ENCODE data around the gene OR1K1.
A peak's percentile ranks its signal among the peaks of the same experiment; 100 is the strongest.
"Not testable (repeated sequence)": the region's sequence is repeated elsewhere in the genome, so short reads cannot be mapped to it uniquely, and the experiment has no call there.

The OR1K1 gene

DNA sequence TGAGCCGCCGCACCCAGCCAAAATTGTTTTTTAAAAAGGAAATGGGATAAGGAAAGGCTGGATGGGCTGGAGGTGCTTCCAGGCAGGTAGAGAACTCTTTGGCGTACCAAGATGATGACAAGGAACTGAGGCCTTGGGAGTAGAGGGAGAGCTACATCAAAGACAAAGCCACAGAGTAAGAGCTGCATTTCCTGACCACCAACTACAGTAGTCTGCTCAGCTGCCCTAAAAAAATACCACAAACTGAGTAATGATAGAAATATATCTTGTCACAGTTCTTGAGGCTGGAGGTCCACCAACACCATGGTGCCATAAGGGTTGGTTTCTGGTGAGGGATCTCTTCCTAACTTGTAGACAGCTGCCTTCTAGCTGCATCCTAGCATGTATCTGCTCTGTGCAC lies 8.2 kb downstream of the OR1K1 start:
- Histone ChIP-seq H2AFZ (ENCODE audit: low read depth, low read length) (no peak overlapping the region), H3K4me3 (ENCODE audit: insufficient read depth in 1 of 2, low read depth in 1 of 2, low read length in 2 of 2) (no peak overlapping the region), H3K9ac (ENCODE audit: low read length) (peak overlapping the region; percentile 5), H2BK120ac (ENCODE audit: low read depth, low read length) (no peak overlapping the region), H4K8ac (ENCODE audit: low read length) (no peak overlapping the region), H2AK5ac (ENCODE audit: low read length, severe bottlenecking) (no peak overlapping the region), H2BK15ac (ENCODE audit: low read depth, poor library complexity, severe bottlenecking) (no peak overlapping the region), H3K27me3 (ENCODE audit: control insufficient read depth in 1 of 2, insufficient read depth in 1 of 2, low read length in 2 of 2) (no peaks in the 10 kb centered on the region), H3K27ac (ENCODE audit: low read length, poor library complexity, severe bottlenecking) (no peak overlapping the region), H3K9me3 (ENCODE audit: control insufficient read depth, low read length) (peaks cover 16% of the 10 kb centered on the region), H2BK12ac (ENCODE audit: low read length in 2 of 2) (no peak overlapping the region), H3K4me2 (ENCODE audit: low read length, poor library complexity, severe bottlenecking) (no peak overlapping the region), H3K4ac (ENCODE audit: low read depth in 1 of 2, low read length in 2 of 2) (no peak overlapping the region), H3K4me1 (ENCODE audit: control insufficient read depth, insufficient read depth, low read depth, low read length) (no peaks in the 10 kb centered on the region), H3K18ac (ENCODE audit: low read depth in 1 of 2, low read length in 2 of 2) (no peak overlapping the region), H2BK5ac (ENCODE audit: low read depth, low read length, poor library complexity, severe bottlenecking) (no peak overlapping the region), H3K14ac (ENCODE audit: low read length in 2 of 2) (no peak overlapping the region), H4K91ac (ENCODE audit: low read length) (no peak overlapping the region), H3K36me3 (ENCODE audit: control insufficient read depth in 1 of 2, insufficient read depth in 2 of 2, low read depth in 1 of 2, low read length in 2 of 2) (no peaks in the 10 kb centered on the region), H3K79me1 (replicated peaks; ENCODE audit: low read length, poor library complexity, severe bottlenecking) (no peaks in the 10 kb centered on the region), H3K23ac (ENCODE audit: low read length in 2 of 2) (no peak overlapping the region)
- no peak for DNase-seq
- WGBS = 92% methylated on average over 3 of the region's 3 CpGs

- 77% methylated on average over 6 of the region's 7 CpGs for WGBS
- not testable (repeated sequence) for H3K18ac ChIP-seq (ENCODE audit: low read depth in 1 of 2, low read length in 2 of 2); H3K4me2 ChIP-seq (ENCODE audit: low read length, poor library complexity, severe bottlenecking); H3K4ac ChIP-seq (ENCODE audit: low read depth in 1 of 2, low read length in 2 of 2); DNase-seq; H2BK120ac ChIP-seq (ENCODE audit: low read depth, low read length); H2AFZ ChIP-seq (ENCODE audit: low read depth, low read length); H3K36me3 ChIP-seq (ENCODE audit: control insufficient read depth in 1 of 2, insufficient read depth in 2 of 2, low read depth in 1 of 2, low read length in 2 of 2); H4K8ac ChIP-seq (ENCODE audit: low read length); H2BK12ac ChIP-seq (ENCODE audit: low read length in 2 of 2); H2AK5ac ChIP-seq (ENCODE audit: low read length, severe bottlenecking); H3K79me1 ChIP-seq (replicated peaks; ENCODE audit: low read length, poor library complexity, severe bottlenecking); H3K4me3 ChIP-seq (ENCODE audit: insufficient read depth in 1 of 2, low read depth in 1 of 2, low read length in 2 of 2); H3K27me3 ChIP-seq (ENCODE audit: control insufficient read depth in 1 of 2, insufficient read depth in 1 of 2, low read length in 2 of 2); H3K9ac ChIP-seq (ENCODE audit: low read length); H3K14ac ChIP-seq (ENCODE audit: low read length in 2 of 2); H3K4me1 ChIP-seq (ENCODE audit: control insufficient read depth, insufficient read depth, low read depth, low read length); H4K91ac ChIP-seq (ENCODE audit: low read length); H2BK15ac ChIP-seq (ENCODE audit: low read depth, poor library complexity, severe bottlenecking); H2BK5ac ChIP-seq (ENCODE audit: low read depth, low read length, poor library complexity, severe bottlenecking); H3K27ac ChIP-seq (ENCODE audit: low read length, poor library complexity, severe bottlenecking); H3K23ac ChIP-seq (ENCODE audit: low read length in 2 of 2)
- peaks cover 16% of the 10 kb centered on the region for H3K9me3 ChIP-seq (ENCODE audit: control insufficient read depth, low read length)
These were observed 9.3 kb downstream of the OR1K1 start for GRCh38 chr9:122809261-122809660.

GRCh38 chr9:122810306-122810946 lies 10.5 kb downstream of the OR1K1 start:
- Histone ChIP-seq H3K79me1 (replicated peaks; ENCODE audit: low read length, poor library complexity, severe bottlenecking) (peaks cover 4% of the 10 kb centered on the region), H3K36me3 (ENCODE audit: control insufficient read depth in 1 of 2, insufficient read depth in 2 of 2, low read depth in 1 of 2, low read length in 2 of 2) (peaks cover 6% of the 10 kb centered on the region in 2 experiments), H2BK5ac (ENCODE audit: low read depth, low read length, poor library complexity, severe bottlenecking) (no peak overlapping the region), H3K4me2 (ENCODE audit: low read length, poor library complexity, severe bottlenecking) (no peak overlapping the region), H2AFZ (ENCODE audit: low read depth, low read length) (no peak overlapping the region), H2BK120ac (ENCODE audit: low read depth, low read length) (no peak overlapping the region), H3K18ac (ENCODE audit: low read depth in 1 of 2, low read length in 2 of 2) (no peak overlapping the region), H3K4me1 (ENCODE audit: control insufficient read depth, insufficient read depth, low read depth, low read length) (no peaks in the 10 kb centered on the region), H3K27ac (ENCODE audit: low read length, poor library complexity, severe bottlenecking) (no peak overlapping the region), H3K9me3 (ENCODE audit: control insufficient read depth, low read length) (peaks cover 15% of the 10 kb centered on the region), H3K27me3 (ENCODE audit: control insufficient read depth in 1 of 2, insufficient read depth in 1 of 2, low read length in 2 of 2) (no peaks in the 10 kb centered on the region), H3K4ac (ENCODE audit: low read depth in 1 of 2, low read length in 2 of 2) (no peak overlapping the region), H3K23ac (ENCODE audit: low read length in 2 of 2) (no peak overlapping the region), H4K91ac (ENCODE audit: low read length) (no peak overlapping the region), H4K8ac (ENCODE audit: low read length) (no peak overlapping the region), H3K14ac (ENCODE audit: low read length in 2 of 2) (no peak overlapping the region), H2BK15ac (ENCODE audit: low read depth, poor library complexity, severe bottlenecking) (no peak overlapping the region), H2BK12ac (ENCODE audit: low read length in 2 of 2) (no peak overlapping the region), H3K9ac (ENCODE audit: low read length) (peak overlapping the region; percentile 31), H3K4me3 (ENCODE audit: insufficient read depth in 1 of 2, low read depth in 1 of 2, low read length in 2 of 2) (no peak overlapping the region), H2AK5ac (ENCODE audit: low read length, severe bottlenecking) (no peak overlapping the region)
- DNase-seq = peak; percentile 82
- 1% methylated on average over 6 of the region's 8 CpGs for WGBS

DNA sequence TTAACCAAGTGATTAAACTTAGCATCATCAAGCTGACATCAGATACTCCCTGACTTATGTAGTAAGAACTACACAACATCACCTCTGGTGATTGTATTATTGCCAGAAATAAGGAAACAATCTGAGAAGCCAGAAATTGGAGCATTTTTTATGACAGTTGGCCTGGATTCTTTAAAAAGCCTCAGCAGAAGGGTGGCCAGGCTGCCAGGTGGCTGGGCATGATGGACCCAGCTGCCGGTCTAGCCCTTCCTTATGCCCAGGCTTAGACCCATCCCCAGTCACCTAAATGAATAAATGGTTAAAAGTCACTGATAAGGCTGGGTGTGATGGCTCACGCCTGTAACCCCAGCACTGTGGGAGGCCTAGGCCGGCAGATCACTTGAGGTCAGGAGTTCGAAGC lies 12.8 kb downstream of the OR1K1 start:
- no peak overlapping the region for H2BK12ac ChIP-seq (ENCODE audit: low read length in 2 of 2)
- H3K36me3 ChIP-seq (ENCODE audit: control insufficient read depth in 1 of 2, insufficient read depth in 2 of 2, low read depth in 1 of 2, low read length in 2 of 2) = peaks cover 6 to 28% of the 10 kb centered on the region in 2 experiments
- H3K23ac ChIP-seq (ENCODE audit: low read length in 2 of 2) = no peak overlapping the region
- no peaks in the 10 kb centered on the region for H3K27me3 ChIP-seq (ENCODE audit: control insufficient read depth in 1 of 2, insufficient read depth in 1 of 2, low read length in 2 of 2)
- no peak overlapping the region for H2BK5ac ChIP-seq (ENCODE audit: low read depth, low read length, poor library complexity, severe bottlenecking)
- H2BK120ac ChIP-seq (ENCODE audit: low read depth, low read length) = no peak overlapping the region
- H3K79me1 ChIP-seq (replicated peaks; ENCODE audit: low read length, poor library complexity, severe bottlenecking) = peaks cover 11% of the 10 kb centered on the region
- no peaks in the 10 kb centered on the region for H3K9me3 ChIP-seq (ENCODE audit: control insufficient read depth, low read length)
- DNase-seq = no peak
- H4K91ac ChIP-seq (ENCODE audit: low read length) = no peak overlapping the region
- H4K8ac ChIP-seq (ENCODE audit: low read length) = no peak overlapping the region
- 89% methylated on average over 3 of the region's 4 CpGs for WGBS
- H3K27ac ChIP-seq (ENCODE audit: low read length, poor library complexity, severe bottlenecking) = no peak overlapping the region
- H3K18ac ChIP-seq (ENCODE audit: low read depth in 1 of 2, low read length in 2 of 2) = no peak overlapping the region
- no peak overlapping the region for H3K4ac ChIP-seq (ENCODE audit: low read depth in 1 of 2, low read length in 2 of 2)
- no peak overlapping the region for H3K4me3 ChIP-seq (ENCODE audit: insufficient read depth in 1 of 2, low read depth in 1 of 2, low read length in 2 of 2)
- H3K14ac ChIP-seq (ENCODE audit: low read length in 2 of 2) = no peak overlapping the region
- H3K9ac ChIP-seq (ENCODE audit: low read length) = peak overlapping the region; percentile 20
- H2AK5ac ChIP-seq (ENCODE audit: low read length, severe bottlenecking) = no peak overlapping the region
- peaks cover 4% of the 10 kb centered on the region for H3K4me1 ChIP-seq (ENCODE audit: control insufficient read depth, insufficient read depth, low read depth, low read length)
- no peak overlapping the region for H3K4me2 ChIP-seq (ENCODE audit: low read length, poor library complexity, severe bottlenecking)
- no peak overlapping the region for H2AFZ ChIP-seq (ENCODE audit: low read depth, low read length)
- H2BK15ac ChIP-seq (ENCODE audit: low read depth, poor library complexity, severe bottlenecking) = no peak overlapping the region

Data from mesenchymal stem cell (in vitro differentiated cells and primary cell).